NT2/D1 (cell line): Measurements from ENCODE around the gene RNPS1.

Source experiments
- DNase-seq: peaks from one replicate; pipeline ENCODE4 v3.0.0-alpha.2; 2011; ENCODE audit warnings: low read depth, low spot score
- H3K27me3 ChIP-seq: 2 replicates; pipeline ENCODE4 v1.6.0; 2011; ENCODE audit warnings: mild to moderate bottlenecking; ENCODE audit not compliant: insufficient read length, insufficient read depth
- H3K36me3 ChIP-seq: 2 replicates; pipeline ENCODE4 v1.6.1; 2011; ENCODE audit warnings: mild to moderate bottlenecking, low read length, mixed read lengths; ENCODE audit not compliant: insufficient read depth, insufficient read length
- H3K4me1 ChIP-seq: 2 replicates; pipeline ENCODE4 v1.5.1; 2011; ENCODE audit not compliant: insufficient read depth, insufficient read length
- H3K4me3 ChIP-seq: 2 replicates; pipeline ENCODE4 v1.5.1; 2011; ENCODE audit warnings: low read depth; ENCODE audit not compliant: insufficient read length
- H3K9ac ChIP-seq: 2 replicates; pipeline ENCODE4 v1.6.0; 2011; ENCODE audit warnings: low read depth; ENCODE audit not compliant: insufficient read length
- H3K9me3 ChIP-seq: 2 replicates; pipeline ENCODE4 v1.5.1; 2011; ENCODE audit warnings: mild to moderate bottlenecking, low read length; ENCODE audit not compliant: insufficient read depth
- SUZ12 ChIP-seq: IDR thresholded peaks from 2 replicates; pipeline ENCODE4 v1.6.1; 2011; ENCODE audit not compliant: insufficient read length, insufficient read depth; ENCODE audit errors: extremely low read depth
- YY1 ChIP-seq: IDR thresholded peaks from 2 replicates; pipeline ENCODE4 v1.6.1; 2011; ENCODE audit not compliant: insufficient read length, insufficient read depth
- ZNF274 ChIP-seq: IDR thresholded peaks from 2 replicates; pipeline ENCODE4 v1.6.1; 2011; ENCODE audit warnings: mild to moderate bottlenecking, low read depth, low read length

RNPS1 gene

DNA sequence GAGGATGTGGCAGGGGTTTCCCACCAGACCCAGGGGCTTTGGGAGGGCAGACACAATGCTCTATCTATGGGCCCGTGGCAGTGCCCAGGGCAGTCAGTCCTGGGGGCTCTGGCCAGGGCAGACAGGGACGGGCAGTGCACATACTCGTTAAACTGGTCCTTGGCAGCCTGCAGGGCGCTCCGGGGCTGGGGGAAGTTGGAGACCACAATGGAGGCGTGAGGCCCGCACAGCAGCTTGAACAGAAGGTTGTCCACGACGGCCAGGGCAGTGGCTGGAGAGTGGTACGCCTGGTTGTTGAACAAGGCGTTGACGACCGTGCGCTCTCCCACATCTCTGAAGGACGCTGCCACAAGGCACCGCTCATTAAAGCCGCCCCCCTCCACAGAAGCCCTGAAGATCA lies 18.6 kb upstream of the RNPS1 start:
- no peaks in the 10 kb centered on the region for H3K36me3 ChIP-seq
- TF ChIP-seq YY1: no peak
- no peak for DNase-seq

DNA sequence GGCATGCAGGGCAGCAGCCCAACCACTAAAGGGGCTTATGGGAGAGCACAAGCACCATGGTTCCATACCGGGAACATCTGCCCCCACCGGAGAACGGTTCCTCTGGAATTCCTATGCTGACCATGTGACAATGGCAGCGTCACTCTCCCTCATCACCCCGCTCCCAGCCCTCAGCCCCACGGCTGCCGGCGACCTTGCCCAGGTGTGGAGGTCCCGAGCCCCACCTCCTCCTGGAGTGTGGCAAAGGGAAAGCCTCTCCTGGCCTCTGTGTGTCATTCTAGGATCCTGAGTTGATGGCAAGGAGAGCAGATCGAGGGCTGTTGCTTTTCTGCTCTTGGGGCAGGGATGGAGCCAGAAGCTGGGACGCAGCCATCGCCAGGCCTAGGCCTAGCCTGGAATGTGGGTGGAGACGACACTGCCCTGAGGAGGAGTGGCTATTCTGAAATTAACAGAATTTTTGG lies 17.8 kb upstream of the RNPS1 start:
- Histone ChIP-seq H3K4me3 (no peak overlapping the region), H3K9ac (no peak overlapping the region), H3K27me3 (no peaks in the 10 kb centered on the region), H3K36me3 (no peaks in the 10 kb centered on the region), H3K9me3 (no peaks in the 10 kb centered on the region), H3K4me1 (peaks cover 15% of the 10 kb centered on the region)
- TF ChIP-seq SUZ12 (no peak), YY1 (no peak), ZNF274 (no peak)
- DNase-seq: no peak

More for the DNA sequence above, 18.6 kb upstream of the RNPS1 start:
- Histone ChIP-seq H3K9me3 (no peaks in the 10 kb centered on the region), H3K4me1 (peaks cover 15% of the 10 kb centered on the region), H3K4me3 (no peak overlapping the region), H3K9ac (no peak overlapping the region), H3K27me3 (no peaks in the 10 kb centered on the region)

DNA sequence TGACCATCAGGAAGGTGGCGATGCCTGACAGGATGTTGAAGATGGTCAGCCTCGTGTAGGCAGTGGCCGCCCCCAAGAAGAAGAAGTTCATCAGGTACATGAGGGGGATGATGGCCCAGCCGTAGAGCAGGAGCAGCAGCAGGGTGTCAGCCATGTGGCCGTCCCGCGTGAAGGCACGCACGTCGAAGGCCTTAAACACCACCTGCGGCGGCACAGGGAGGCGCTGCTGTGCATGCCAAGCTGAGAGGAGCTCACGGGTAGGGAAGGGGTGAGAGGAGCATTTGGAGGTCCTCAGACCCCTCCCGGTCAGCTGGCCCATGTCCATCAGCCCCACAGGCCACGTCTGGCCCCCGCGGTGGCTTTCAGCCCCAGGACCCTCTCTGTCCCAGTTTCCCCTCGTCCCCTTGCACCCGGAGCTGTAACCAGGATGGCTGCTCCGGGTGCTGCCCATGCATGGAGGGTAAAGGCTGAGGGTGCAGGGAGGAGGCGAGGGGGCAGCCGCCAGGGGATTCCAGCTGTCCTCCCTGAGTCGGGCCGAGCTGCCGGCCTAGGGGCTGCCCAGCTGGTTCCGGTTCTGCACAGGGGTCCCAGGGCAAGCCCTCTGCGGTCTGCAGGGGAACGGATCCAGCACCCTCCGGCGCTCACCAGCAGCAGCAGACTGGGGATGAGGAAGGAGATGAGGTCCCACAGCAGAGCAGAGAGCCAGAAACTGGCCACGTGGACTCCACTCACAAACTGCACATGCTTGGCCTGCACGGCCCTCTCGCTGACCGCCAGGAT lies 17.1 kb upstream of the RNPS1 start:
- H3K9ac ChIP-seq: no peak overlapping the region
- no peak overlapping the region for H3K4me3 ChIP-seq
- no peaks in the 10 kb centered on the region for H3K27me3 ChIP-seq
- no peaks in the 10 kb centered on the region for H3K9me3 ChIP-seq
- no peaks in the 10 kb centered on the region for H3K36me3 ChIP-seq
- no peak for DNase-seq
- peaks cover 15% of the 10 kb centered on the region for H3K4me1 ChIP-seq
- TF ChIP-seq YY1 (no peak), SUZ12 (no peak), ZNF274 (no peak)

DNA sequence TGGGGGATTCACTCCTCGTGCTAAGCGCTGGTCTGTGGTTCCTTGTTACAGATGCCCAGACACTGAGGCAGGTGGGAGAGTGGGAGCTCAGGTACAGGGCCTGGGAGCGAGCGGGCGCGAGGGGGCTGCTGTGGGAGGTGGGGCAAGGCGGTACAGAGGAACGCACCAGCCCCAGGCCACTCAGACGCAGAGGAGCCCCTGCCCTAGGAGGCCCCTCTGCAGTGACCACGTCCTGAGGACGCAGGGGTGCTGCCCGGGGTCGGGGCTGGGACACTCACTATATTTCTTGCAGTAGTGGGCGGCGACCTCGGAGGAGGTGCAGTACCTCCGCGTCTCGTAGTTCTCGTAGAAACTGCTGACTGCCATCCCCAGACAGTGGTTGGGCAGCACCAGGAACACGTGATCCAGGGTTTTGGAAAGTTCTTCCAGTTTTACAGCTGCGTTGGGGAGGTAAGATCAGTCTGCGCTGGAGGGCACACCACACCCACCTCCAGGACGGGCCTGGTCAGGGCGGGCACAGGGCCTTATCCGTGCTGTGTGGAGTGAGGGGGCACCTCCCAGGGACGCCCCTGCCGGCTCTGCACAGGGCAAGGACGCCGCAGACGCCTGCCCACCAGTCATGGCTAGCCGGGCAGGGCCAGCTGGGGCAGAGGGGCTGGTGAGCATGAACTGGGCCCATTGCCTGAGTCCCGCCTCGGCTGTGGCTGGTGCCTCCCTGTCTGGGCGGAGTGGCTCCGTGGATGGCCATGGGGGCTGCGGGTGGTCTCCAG lies 16.3 kb upstream of the RNPS1 start:
- no peak for DNase-seq
- no peak overlapping the region for H3K9ac ChIP-seq
- H3K36me3 ChIP-seq: no peaks in the 10 kb centered on the region
- no peaks in the 10 kb centered on the region for H3K9me3 ChIP-seq
- TF ChIP-seq SUZ12: no peak
- H3K4me3 ChIP-seq: no peak overlapping the region
- H3K4me1 ChIP-seq: peaks cover 13% of the 10 kb centered on the region
- no peaks in the 10 kb centered on the region for H3K27me3 ChIP-seq

DNA sequence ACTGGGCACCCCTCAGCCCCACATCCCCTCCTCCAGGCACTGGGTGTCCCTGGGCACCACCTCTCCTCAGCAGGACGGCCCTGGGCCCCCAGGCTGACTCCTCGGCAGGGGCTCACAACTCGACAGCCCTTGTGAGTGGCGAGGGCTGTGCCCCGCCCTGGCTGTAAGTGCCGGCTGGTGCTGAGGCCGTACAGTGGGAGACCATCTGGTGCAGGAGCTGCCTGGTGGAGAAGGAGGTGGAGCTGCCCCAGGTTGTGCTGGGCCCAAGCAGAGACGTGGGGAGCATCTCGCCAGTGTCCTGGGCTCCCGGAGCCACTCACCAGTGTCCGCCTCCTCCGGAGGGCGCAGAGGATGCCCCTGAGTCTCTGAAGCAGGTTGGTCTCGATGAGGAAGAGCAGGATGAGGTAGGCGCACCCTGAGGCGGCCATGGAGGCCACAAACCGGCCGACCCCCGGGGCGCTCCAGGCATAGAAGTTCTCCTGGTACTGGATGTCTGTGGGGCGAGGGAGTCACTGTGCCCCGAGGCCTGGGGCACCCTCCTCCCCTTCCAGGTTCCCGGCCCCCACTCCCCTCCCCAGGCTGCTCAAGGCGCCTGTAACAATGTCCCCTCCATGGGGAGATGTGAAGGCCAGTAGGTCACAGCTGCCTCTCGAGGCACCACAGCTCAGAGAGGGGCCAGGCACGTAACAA lies 15.1 kb upstream of the RNPS1 start:
- TF ChIP-seq SUZ12: no peak
- no peak for TF ChIP-seq YY1
- TF ChIP-seq ZNF274: no peak
- DNase-seq: no peak
- Histone ChIP-seq H3K4me1 (peaks cover 14% of the 10 kb centered on the region), H3K9ac (no peak overlapping the region), H3K27me3 (no peaks in the 10 kb centered on the region), H3K9me3 (no peaks in the 10 kb centered on the region), H3K4me3 (no peak overlapping the region), H3K36me3 (no peaks in the 10 kb centered on the region)

DNA sequence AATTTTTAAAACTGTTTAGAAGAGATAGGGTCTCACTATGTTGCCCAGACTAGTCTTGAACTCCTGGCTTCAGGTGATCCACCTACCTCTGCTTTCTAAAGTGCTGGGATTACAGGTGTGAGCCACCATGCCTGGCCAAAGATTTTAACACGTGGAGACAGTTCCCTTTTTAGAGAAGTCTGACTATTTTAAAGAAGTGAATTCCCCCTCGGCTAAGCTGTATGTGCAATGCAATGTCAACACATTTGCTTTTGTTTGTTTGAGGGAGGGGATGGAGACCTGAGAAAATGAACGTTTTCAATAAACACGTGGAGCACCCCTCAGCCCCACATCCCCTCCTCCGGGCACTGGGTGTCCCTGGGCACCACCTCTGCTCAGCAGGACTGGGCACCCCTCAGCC lies 14.3 kb upstream of the RNPS1 start:
- Histone ChIP-seq H3K27me3 (no peaks in the 10 kb centered on the region), H3K4me1 (peaks cover 21% of the 10 kb centered on the region), H3K9ac (no peak overlapping the region), H3K9me3 (no peaks in the 10 kb centered on the region), H3K36me3 (no peaks in the 10 kb centered on the region), H3K4me3 (no peak overlapping the region)
- no peak for TF ChIP-seq YY1
- DNase-seq: no peak

DNA sequence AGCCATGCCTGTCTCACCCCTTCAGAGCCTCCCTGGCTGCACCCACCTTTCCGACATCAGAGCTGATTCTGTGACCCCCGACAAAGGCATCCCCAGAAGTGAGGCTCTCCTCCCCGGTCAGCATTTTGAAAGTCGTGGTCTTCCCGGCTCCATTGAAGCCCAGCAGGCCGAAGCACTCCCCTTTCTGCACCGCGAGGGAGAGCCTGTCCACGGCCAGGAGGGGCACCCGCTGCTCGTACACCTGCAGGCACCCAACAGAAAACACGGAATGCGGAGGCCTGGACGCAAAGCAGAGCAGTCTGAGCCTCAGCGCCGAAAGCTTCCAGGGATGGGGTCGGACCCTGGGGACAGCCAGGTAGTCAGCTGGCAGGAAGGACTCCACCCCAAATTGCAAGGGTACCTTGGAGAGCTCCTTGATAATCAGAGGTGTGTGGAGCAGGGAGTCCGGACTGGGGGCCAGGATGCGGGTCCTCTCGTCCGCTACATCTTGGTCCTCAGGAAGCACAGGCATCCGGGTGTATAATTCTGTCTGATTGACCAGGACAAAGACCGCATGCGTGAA lies 13.1 kb upstream of the RNPS1 start:
- TF ChIP-seq ZNF274: no peak
- no peak for TF ChIP-seq YY1
- no peak for TF ChIP-seq SUZ12
- Histone ChIP-seq H3K4me3 (no peak overlapping the region), H3K36me3 (no peaks in the 10 kb centered on the region), H3K9me3 (no peaks in the 10 kb centered on the region), H3K9ac (no peak overlapping the region), H3K4me1 (peaks cover 21% of the 10 kb centered on the region), H3K27me3 (no peaks in the 10 kb centered on the region)
- DNase-seq: no peak
